ENCODE results near the gene DNAJC21.

Gene DNAJC21

GRCh38 chr5:34898258-34898895 is 31.0 kb upstream of the DNAJC21 start:
- H3F3A ChIP-seq (ENCODE audit: insufficient read depth) = 0 out of 2 replicates have a peak, but pooled peaks cover 10% of the 10 kb centered on the region
- no peak overlapping the region for H3K4me2 ChIP-seq (ENCODE audit: low read depth, low read length, poor library complexity, severe bottlenecking)
- H3K9me3 ChIP-seq (ENCODE audit: insufficient read depth, low read length) = no peaks in the 10 kb centered on the region
- H3K9me2 ChIP-seq (replicated peaks; ENCODE audit: insufficient read depth, low read length) = no peaks in the 10 kb centered on the region
- no peak overlapping the region for H3K9ac ChIP-seq (ENCODE audit: low read length)
- no peak overlapping the region for H2AFZ ChIP-seq (ENCODE audit: low read depth, low read length, severe bottlenecking)
- no peaks in the 10 kb centered on the region for H3K27me3 ChIP-seq (ENCODE audit: low read length)
- no peak overlapping the region for H3K27ac ChIP-seq (ENCODE audit: low read depth, low read length)
- no peaks in the 10 kb centered on the region for H3K79me2 ChIP-seq (ENCODE audit: insufficient read depth, low read length)
- TF ChIP-seq EZH2phosphoT487 (conservative IDR thresholded peaks at IDR 0.05; ENCODE audit: low read length) = no peak
- peak; percentile 46 for TF ChIP-seq CTCF (IDR thresholded peaks at IDR 0.05; ENCODE audit: insufficient read depth, low read length, poor library complexity, severe bottlenecking)
- H3K36me3 ChIP-seq (ENCODE audit: low read length) = peaks cover 4% of the 10 kb centered on the region; the same call in 1 of the 2 replicates
- H4K20me1 ChIP-seq (ENCODE audit: low read depth, low read length) = no peaks in the 10 kb centered on the region
- H3K4me3 ChIP-seq (ENCODE audit: insufficient read depth, low read length, poor library complexity, severe bottlenecking) = no peak overlapping the region

- TF ChIP-seq CTCF (IDR thresholded peaks at IDR 0.05; ENCODE audit: insufficient read depth, low read length, poor library complexity, severe bottlenecking) = no peak
- TF ChIP-seq EZH2phosphoT487 (conservative IDR thresholded peaks at IDR 0.05; ENCODE audit: low read length) = no peak
- H3K27ac ChIP-seq (ENCODE audit: low read depth, low read length) = no peak overlapping the region
- no peaks in the 10 kb centered on the region for H3K27me3 ChIP-seq (ENCODE audit: low read length)
- no peaks in the 10 kb centered on the region for H4K20me1 ChIP-seq (ENCODE audit: low read depth, low read length)
- no peak overlapping the region for H3K4me3 ChIP-seq (ENCODE audit: insufficient read depth, low read length, poor library complexity, severe bottlenecking)
- no peak overlapping the region for H2AFZ ChIP-seq (ENCODE audit: low read depth, low read length, severe bottlenecking)
- peaks cover 4% of the 10 kb centered on the region; the same call in 1 of the 2 replicates for H3K36me3 ChIP-seq (ENCODE audit: low read length)
- 0 out of 2 replicates have a peak, but pooled peaks cover 10% of the 10 kb centered on the region for H3F3A ChIP-seq (ENCODE audit: insufficient read depth)
- no peaks in the 10 kb centered on the region for H3K9me3 ChIP-seq (ENCODE audit: insufficient read depth, low read length)
- no peaks in the 10 kb centered on the region for H3K9me2 ChIP-seq (replicated peaks; ENCODE audit: insufficient read depth, low read length)
- H3K9ac ChIP-seq (ENCODE audit: low read length) = no peak overlapping the region
- H3K79me2 ChIP-seq (ENCODE audit: insufficient read depth, low read length) = no peaks in the 10 kb centered on the region
- H3K4me2 ChIP-seq (ENCODE audit: low read depth, low read length, poor library complexity, severe bottlenecking) = no peak overlapping the region
Observed at GRCh38 chr5:34899066-34899465, 30.3 kb upstream of the DNAJC21 start.

GRCh38 chr5:34900652-34901051 is 28.7 kb upstream of the DNAJC21 start:
- no peaks in the 10 kb centered on the region for H3K9me3 ChIP-seq (ENCODE audit: insufficient read depth, low read length)
- H3K9ac ChIP-seq (ENCODE audit: low read length) = no peak overlapping the region
- H3F3A ChIP-seq (ENCODE audit: insufficient read depth) = 0 out of 2 replicates have a peak, but pooled peaks cover 10% of the 10 kb centered on the region
- H3K79me2 ChIP-seq (ENCODE audit: insufficient read depth, low read length) = no peaks in the 10 kb centered on the region
- no peaks in the 10 kb centered on the region for H3K27me3 ChIP-seq (ENCODE audit: low read length)
- H3K4me3 ChIP-seq (ENCODE audit: insufficient read depth, low read length, poor library complexity, severe bottlenecking) = no peak overlapping the region
- TF ChIP-seq CTCF (IDR thresholded peaks at IDR 0.05; ENCODE audit: insufficient read depth, low read length, poor library complexity, severe bottlenecking) = no peak
- no peak for TF ChIP-seq EZH2phosphoT487 (conservative IDR thresholded peaks at IDR 0.05; ENCODE audit: low read length)
- no peak overlapping the region for H3K4me2 ChIP-seq (ENCODE audit: low read depth, low read length, poor library complexity, severe bottlenecking)
- no peak overlapping the region for H2AFZ ChIP-seq (ENCODE audit: low read depth, low read length, severe bottlenecking)
- H3K36me3 ChIP-seq (ENCODE audit: low read length) = peaks cover 4% of the 10 kb centered on the region; the same call in 1 of the 2 replicates
- H3K9me2 ChIP-seq (replicated peaks; ENCODE audit: insufficient read depth, low read length) = no peaks in the 10 kb centered on the region
- H3K27ac ChIP-seq (ENCODE audit: low read depth, low read length) = no peak overlapping the region
- no peaks in the 10 kb centered on the region for H4K20me1 ChIP-seq (ENCODE audit: low read depth, low read length)
